ENCODE data around the gene HSPG2. TPM values are rescaled to one million over a fixed set of nuclear protein-coding genes. Genes with fewer than 3 reads are reported as not detected.

The HSPG2 gene
- total and polyA plus RNA-seq, 9 of the 15 experiments (the other 6 are each of a cell fraction or from before 2014, with no cell fraction given): 0.14 to 160 (median 15.7) TPM

- TF ChIP-seq ZNF77 (CRISPR knock-in tag; IDR thresholded peaks at IDR 0.05): no peak
- peak; percentile 95 for TF ChIP-seq BHLHE40 (IDR thresholded peaks at IDR 0.05; ENCODE audit: low read length)
- TF ChIP-seq SNAPC5 (CRISPR knock-in tag; IDR thresholded peaks at IDR 0.05): no peak
- peak; percentile 29; the same call in 1 of the 2 replicates for TF ChIP-seq MGA (IDR thresholded peaks at IDR 0.05)
- no peak for TF ChIP-seq MCM7 (IDR thresholded peaks at IDR 0.05)
- TF ChIP-seq BRF1 (IDR thresholded peaks at IDR 0.05; ENCODE audit: borderline replicate concordance, extremely low read depth, insufficient read length): no peak
- 0 out of 2 replicates have a peak, but pooled peaks have one; percentile 40 for TF ChIP-seq IRF9 (tag; IDR thresholded peaks at IDR 0.05)
- TF ChIP-seq NFRKB (IDR thresholded peaks at IDR 0.05; ENCODE audit: low read depth): peak; percentile 69
- TF ChIP-seq ZNF445 (CRISPR knock-in tag; IDR thresholded peaks at IDR 0.05; ENCODE audit: low read depth): no peak
- TF ChIP-seq CBX3 (IDR thresholded peaks at IDR 0.05; ENCODE audit: borderline replicate concordance in 1 of 2, low read length in 2 of 2): peak in 1 of 2 experiments; percentile 60; a peak in 1 of 3 replicates
- no peak for TF ChIP-seq FOXP1 (CRISPR knock-in tag; IDR thresholded peaks at IDR 0.05)
Measured at GRCh38 chr1:21906173-21907078, 30.7 kb downstream of the HSPG2 start (continued).
